Urinary bladder (tissue), 4 donors: Measurements from ENCODE around the gene ATF4. TPM values are rescaled to one million over a fixed set of nuclear protein-coding genes. Genes with fewer than 3 reads are reported as not detected.

Experiments
- DNase-seq: peaks from one replicate; pipeline ENCODE4 v3.0.0-alpha.2; 2015; ENCODE audit errors: extremely low spot score
- H3K27ac ChIP-seq: one replicate; pipeline ENCODE4 v1.5.1; 2013; ENCODE audit warnings: low read depth, mild to moderate bottlenecking, moderate library complexity
- H3K36me3 ChIP-seq: one replicate; pipeline ENCODE4 v1.6.1; 2013; ENCODE audit warnings: mild to moderate bottlenecking, moderate library complexity; ENCODE audit not compliant: insufficient read depth
- H3K4me1 ChIP-seq: one replicate; pipeline ENCODE4 v1.6.1; 2013; ENCODE audit warnings: mild to moderate bottlenecking, moderate library complexity; ENCODE audit not compliant: insufficient read depth
- H3K4me3 ChIP-seq: one replicate; pipeline ENCODE4 v1.5.1; 2013; ENCODE audit warnings: low read depth, low read length
- WGBS: extraction: QIAGEN DNeasy Blood & Tissue Kit; methylation state at CpG from one replicate; pipeline ENCODE4 v1.1.7; 2013; 5-methylcytosine and 5-hydroxymethylcytosine counted together
- polyA plus RNA-seq: library from polyadenylated mRNA; stranded (reverse); fragments of 200-250 nt; gene quantifications from one replicate; pipeline ENCODE4 v1.2.3, GENCODE V29; 2013
- total RNA-seq: library from RNA; depleted of rRNA; stranded (reverse); fragments of >200 nt; gene quantifications from one replicate; pipeline ENCODE4 v1.2.3, GENCODE V29; 2014
- donor health status: healthy with polysubstance abuse.
- donor health status: healthy.

ATF4 gene
- total and polyA plus RNA-seq, 2 donors: 154 to 633 TPM

- no peak within 1 kb of the TSS for H3K4me3 ChIP-seq
- no peaks in the 10 kb centered on the region for H3K36me3 ChIP-seq
- no peaks in the 10 kb centered on the region for H3K4me1 ChIP-seq
- WGBS: 77% methylated on average over 14 of the region's 14 CpGs
- no peak within 1 kb of the TSS for H3K27ac ChIP-seq
- no peak for DNase-seq
Measured at GRCh38 chr22:39570665-39571064, 50.3 kb downstream of the ATF4 start, which contains the start of gene CACNA1I. TSS of gene CACNA1I (plus strand) at chr22:39570753. CDS start at chr22:39570753, 0 bp downstream.

- Histone ChIP-seq H3K4me1 (no peaks in the 10 kb centered on the region), H3K36me3 (no peaks in the 10 kb centered on the region), H3K27ac (no peak overlapping the region), H3K4me3 (no peak overlapping the region)
- no peak for DNase-seq
- 74% methylated on average over 1 of the region's 1 CpG for WGBS
Measured at GRCh38 chr22:39571538-39571937, 51.2 kb downstream of the ATF4 start.

Other genes with a start within 250 kb of the ATF4 start
- 1,908 TPM for gene RPL3, start 200.9 kb upstream of the ATF4 start, total RNA-seq
- 4,002 TPM for gene RPL3, start 200.9 kb upstream of the ATF4 start, polyA plus RNA-seq
- gene SYNGR1, start 170.6 kb upstream of the ATF4 start, total RNA-seq: 13.3 TPM
- 54.6 TPM for gene SYNGR1, start 170.6 kb upstream of the ATF4 start, polyA plus RNA-seq
- 12.6 TPM for gene TAB1, start 120.8 kb upstream of the ATF4 start, total RNA-seq
- gene TAB1, start 120.8 kb upstream of the ATF4 start, polyA plus RNA-seq: 34.7 TPM
- 4.2 TPM for gene MGAT3, start 63.5 kb upstream of the ATF4 start, total RNA-seq
- 4.8 TPM for gene MGAT3, start 63.5 kb upstream of the ATF4 start, polyA plus RNA-seq
- gene MIEF1, start 18.3 kb upstream of the ATF4 start, total RNA-seq: 12.2 TPM
- gene MIEF1, start 18.3 kb upstream of the ATF4 start, polyA plus RNA-seq: 18.4 TPM
- gene RPS19BP1, start 12.2 kb downstream of the ATF4 start, total RNA-seq: 20.0 TPM
- gene RPS19BP1, start 12.2 kb downstream of the ATF4 start, polyA plus RNA-seq: 147 TPM
- gene CACNA1I, start 50.2 kb downstream of the ATF4 start, total RNA-seq: 0.11 TPM
- 0.14 TPM for gene CACNA1I, start 50.2 kb downstream of the ATF4 start, polyA plus RNA-seq